Kidney epithelial cell (primary cell): ENCODE data around the gene PEF1. TPM values are rescaled to one million over a fixed set of nuclear protein-coding genes. Genes with fewer than 3 reads are reported as not detected.

ENCODE experiments used
- DNase-seq: peaks from one replicate; pipeline ENCODE4 v3.0.0-alpha.2; 2010; ENCODE audit warnings: low read depth
- H3K27me3 ChIP-seq: 2 replicates; pipeline ENCODE4 v1.6.0; 2011; ENCODE audit warnings: low read length; ENCODE audit not compliant: control insufficient read depth, insufficient read depth
- H3K36me3 ChIP-seq: 2 replicates; pipeline ENCODE4 v1.5.1; 2011; ENCODE audit warnings: low read length; ENCODE audit not compliant: control insufficient read depth, insufficient read depth
- H3K4me3 ChIP-seq: 2 replicates; pipeline ENCODE4 v1.5.1; 2011; ENCODE audit warnings: low read depth, mild to moderate bottlenecking, control low read depth, low read length
- total RNA-seq: library from RNA; depleted of rRNA; stranded (reverse); fragments of >200 nt; gene quantifications from 2 replicates; pipeline ENCODE4 v1.2.3, GENCODE V29; 2015
- TF ChIP-seq, protein P1 (sequence below): IDR thresholded peaks from 2 replicates; pipeline ENCODE4 v1.5.1; 2011; ENCODE audit warnings: mild to moderate bottlenecking, moderate library complexity, low read length, control low read depth, inconsistent platforms; ENCODE audit not compliant: insufficient read depth, poor library complexity, severe bottlenecking

Gene PEF1
- total RNA-seq, 1 donor from 2014 or later = 86.8 TPM

GRCh38 chr1:31626223-31627207 lies 18.2 kb downstream of the PEF1 start:
- peaks cover 4% of the 10 kb centered on the region for H3K36me3 ChIP-seq
- H3K27me3 ChIP-seq = no peaks in the 10 kb centered on the region
- H3K4me3 ChIP-seq = no peak overlapping the region
- TF ChIP-seq, protein P1, sequence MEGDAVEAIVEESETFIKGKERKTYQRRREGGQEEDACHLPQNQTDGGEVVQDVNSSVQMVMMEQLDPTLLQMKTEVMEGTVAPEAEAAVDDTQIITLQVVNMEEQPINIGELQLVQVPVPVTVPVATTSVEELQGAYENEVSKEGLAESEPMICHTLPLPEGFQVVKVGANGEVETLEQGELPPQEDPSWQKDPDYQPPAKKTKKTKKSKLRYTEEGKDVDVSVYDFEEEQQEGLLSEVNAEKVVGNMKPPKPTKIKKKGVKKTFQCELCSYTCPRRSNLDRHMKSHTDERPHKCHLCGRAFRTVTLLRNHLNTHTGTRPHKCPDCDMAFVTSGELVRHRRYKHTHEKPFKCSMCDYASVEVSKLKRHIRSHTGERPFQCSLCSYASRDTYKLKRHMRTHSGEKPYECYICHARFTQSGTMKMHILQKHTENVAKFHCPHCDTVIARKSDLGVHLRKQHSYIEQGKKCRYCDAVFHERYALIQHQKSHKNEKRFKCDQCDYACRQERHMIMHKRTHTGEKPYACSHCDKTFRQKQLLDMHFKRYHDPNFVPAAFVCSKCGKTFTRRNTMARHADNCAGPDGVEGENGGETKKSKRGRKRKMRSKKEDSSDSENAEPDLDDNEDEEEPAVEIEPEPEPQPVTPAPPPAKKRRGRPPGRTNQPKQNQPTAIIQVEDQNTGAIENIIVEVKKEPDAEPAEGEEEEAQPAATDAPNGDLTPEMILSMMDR = no peak
- no peak for DNase-seq

DNA sequence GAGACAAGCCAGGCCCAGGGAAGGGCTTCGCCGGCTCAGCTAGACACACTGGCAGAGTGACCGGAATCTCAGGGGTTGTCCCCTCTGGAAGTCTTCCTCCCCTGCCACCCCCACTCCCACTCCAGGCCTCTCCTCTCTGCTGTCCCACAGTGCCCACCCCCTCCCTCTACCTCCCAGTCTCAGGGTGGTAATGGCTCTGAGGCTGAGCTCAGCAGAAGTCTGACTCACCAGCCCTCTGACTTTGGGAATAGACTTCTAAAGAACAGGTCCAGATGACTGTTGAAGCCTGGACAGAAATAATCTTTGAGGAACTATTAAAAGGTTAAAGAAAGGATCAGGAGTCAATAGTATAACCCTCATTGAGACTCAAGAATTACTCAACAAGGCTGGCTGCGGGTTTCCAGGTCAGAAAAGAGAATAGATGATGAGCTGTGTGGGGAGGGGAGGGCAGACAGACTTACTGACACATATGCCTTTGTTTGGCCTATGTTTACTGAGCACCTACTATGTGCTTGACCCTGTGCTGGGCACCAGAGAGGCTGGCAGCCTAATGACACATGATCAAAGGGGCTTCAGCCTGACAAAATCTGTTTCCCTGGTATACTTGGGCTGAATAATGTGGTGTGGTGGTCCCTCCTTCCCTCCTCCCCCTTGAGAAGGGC lies 19.0 kb downstream of the PEF1 start:
- H3K36me3 ChIP-seq = peaks cover 3% of the 10 kb centered on the region
- H3K4me3 ChIP-seq = no peak overlapping the region
- DNase-seq = no peak
- H3K27me3 ChIP-seq = no peaks in the 10 kb centered on the region
- TF ChIP-seq, protein P1 = no peak

GRCh38 chr1:31624731-31625514 lies 19.8 kb downstream of the PEF1 start:
- no peaks in the 10 kb centered on the region for H3K27me3 ChIP-seq
- DNase-seq = no peak
- no peak overlapping the region for H3K4me3 ChIP-seq
- H3K36me3 ChIP-seq = peaks cover 3% of the 10 kb centered on the region
- TF ChIP-seq, protein P1 = no peak

GRCh38 chr1:31624309-31624708 lies 20.4 kb downstream of the PEF1 start:
- DNase-seq = no peak
- TF ChIP-seq, protein P1 = no peak
- H3K4me3 ChIP-seq = no peak overlapping the region
- H3K36me3 ChIP-seq = peaks cover 2% of the 10 kb centered on the region
- peaks cover 2% of the 10 kb centered on the region for H3K27me3 ChIP-seq

DNA sequence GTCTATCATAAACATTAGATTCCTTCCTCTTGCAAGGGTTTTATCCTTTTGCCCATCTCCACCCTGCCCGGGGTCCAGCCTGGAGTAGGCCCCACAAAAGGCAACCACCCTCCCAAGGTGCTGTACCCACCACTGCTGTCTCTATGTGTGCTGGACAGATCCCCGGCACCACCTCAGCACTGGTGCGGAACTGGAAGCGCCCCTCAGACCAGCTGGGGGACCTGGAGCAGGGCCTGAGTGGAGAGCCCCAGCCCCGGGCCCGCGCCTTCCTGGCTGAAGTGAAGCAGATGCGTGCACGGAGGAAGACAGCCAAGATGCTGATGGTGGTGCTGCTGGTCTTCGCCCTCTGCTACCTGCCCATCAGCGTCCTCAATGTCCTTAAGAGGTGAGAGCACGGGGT lies 21.3 kb downstream of the PEF1 start:
- Histone ChIP-seq H3K4me3 (no peak overlapping the region), H3K36me3 (peaks cover 2% of the 10 kb centered on the region), H3K27me3 (peaks cover 10% of the 10 kb centered on the region)
- DNase-seq = no peak
- TF ChIP-seq, protein P1 = no peak
